Skeletal muscle cell (primary cell): ENCODE measurements around the gene TMEM156.
"Not testable (repeated sequence)": the region's sequence is repeated elsewhere in the genome, so short reads cannot be mapped to it uniquely, and the experiment has no call there.

Experiments
- DNase-seq: peaks from one replicate; pipeline ENCODE4 v3.0.0-alpha.2; 2010; ENCODE audit warnings: low read depth
- H3K4me3 ChIP-seq: 2 replicates; pipeline ENCODE4 v1.5.1; 2011; ENCODE audit warnings: low read depth, mild to moderate bottlenecking, control low read depth, low read length, moderate library complexity

TMEM156 gene

GRCh38 chr4:38968668-38969067 lies 63.5 kb downstream of the TMEM156 start:
- no peak overlapping the region for H3K4me3 ChIP-seq
- DNase-seq, result no peak

GRCh38 chr4:38967260-38968095 lies 64.7 kb downstream of the TMEM156 start:
- peak; percentile 96 for DNase-seq
- H3K4me3 ChIP-seq, result no peak overlapping the region

GRCh38 chr4:38965866-38966265 lies 66.3 kb downstream of the TMEM156 start:
- no peak overlapping the region for H3K4me3 ChIP-seq
- no peak for DNase-seq

GRCh38 chr4:38964942-38965775 lies 67.0 kb downstream of the TMEM156 start:
- H3K4me3 ChIP-seq, result no peak overlapping the region
- no peak for DNase-seq

- DNase-seq, H3K4me3 ChIP-seq: not testable (repeated sequence)
Observed at GRCh38 chr4:38959248-38959647, 73.0 kb downstream of the TMEM156 start.

GRCh38 chr4:38958453-38959190 lies 73.6 kb downstream of the TMEM156 start:
- DNase-seq, result no peak

GRCh38 chr4:38957893-38958292 lies 74.3 kb downstream of the TMEM156 start:
- H3K4me3 ChIP-seq, result no peak overlapping the region
- no peak for DNase-seq

More at GRCh38 chr4:38958453-38959190, 73.6 kb downstream of the TMEM156 start:
- no peak overlapping the region for H3K4me3 ChIP-seq

GRCh38 chr4:38957261-38957815 lies 74.9 kb downstream of the TMEM156 start:
- DNase-seq, result no peak
- no peak overlapping the region for H3K4me3 ChIP-seq

- no peak overlapping the region for H3K4me3 ChIP-seq
- no peak for DNase-seq
Observed at GRCh38 chr4:38955957-38956356, 76.3 kb downstream of the TMEM156 start.

GRCh38 chr4:38954727-38955126 lies 77.5 kb downstream of the TMEM156 start:
- no peak overlapping the region for H3K4me3 ChIP-seq
- DNase-seq, result no peak

- DNase-seq, result no peak
- no peak overlapping the region for H3K4me3 ChIP-seq
Observed at GRCh38 chr4:38952017-38952416, 80.2 kb downstream of the TMEM156 start.

GRCh38 chr4:38951598-38951997 lies 80.6 kb downstream of the TMEM156 start:
- no peak for DNase-seq
- H3K4me3 ChIP-seq, result no peak overlapping the region

- no peak overlapping the region for H3K4me3 ChIP-seq
- no peak for DNase-seq
Observed at GRCh38 chr4:38950734-38951133, 81.5 kb downstream of the TMEM156 start.

GRCh38 chr4:38950159-38950558 lies 82.0 kb downstream of the TMEM156 start:
- peak; percentile 53 for DNase-seq
- no peak overlapping the region for H3K4me3 ChIP-seq

GRCh38 chr4:38949411-38950051 lies 82.7 kb downstream of the TMEM156 start:
- no peak for DNase-seq
- H3K4me3 ChIP-seq, result no peak overlapping the region

GRCh38 chr4:38948551-38948950 lies 83.7 kb downstream of the TMEM156 start:
- DNase-seq, result peak; percentile 87
- H3K4me3 ChIP-seq, result no peak overlapping the region

GRCh38 chr4:38946919-38947318 lies 85.3 kb downstream of the TMEM156 start:
- H3K4me3 ChIP-seq, result no peak overlapping the region
- DNase-seq, result no peak

- H3K4me3 ChIP-seq, result no peak overlapping the region
- DNase-seq, result no peak
Observed at GRCh38 chr4:38944440-38944839, 87.8 kb downstream of the TMEM156 start.

- H3K4me3 ChIP-seq, result no peak overlapping the region
- DNase-seq, result peak; percentile 65
Observed at GRCh38 chr4:38943343-38943742, 88.9 kb downstream of the TMEM156 start.
